T-helper 2 cell treated with Interferon-gamma antibody and Interleukin-4, amounts not matched to agents 5 μg/mL and 100 μg/mL, for 36 hours (primary cell): ENCODE results near the gene LNPEP.
"Not testable (repeated sequence)": the region's sequence is repeated elsewhere in the genome, so short reads cannot be mapped to it uniquely, and the experiment has no call there.

Experiments
- DNase-seq: peaks from one replicate; pipeline ENCODE4 v3.0.0; 2021; ENCODE audit warnings: low spot score
- H3K27ac Mint-ChIP-seq: one replicate; pipeline ENCODE4 v1.8.0; 2021; ENCODE audit warnings: mild to moderate bottlenecking, mixed read lengths
- H3K27me3 Mint-ChIP-seq: one replicate; pipeline ENCODE4 v1.8.0; 2021; ENCODE audit warnings: low read depth, mixed read lengths
- H3K36me3 Mint-ChIP-seq: one replicate; pipeline ENCODE4 v1.8.0; 2021; ENCODE audit warnings: low read depth, mixed read lengths
- H3K4me1 Mint-ChIP-seq: one replicate; pipeline ENCODE4 v1.8.0; 2021; ENCODE audit warnings: low read depth, mixed read lengths
- H3K4me3 Mint-ChIP-seq: one replicate; pipeline ENCODE4 v1.8.0; 2022; ENCODE audit warnings: mild to moderate bottlenecking, moderate library complexity, mixed read lengths
- H3K9me3 Mint-ChIP-seq: one replicate; pipeline ENCODE4 v1.8.0; 2021; ENCODE audit warnings: mixed read lengths

LNPEP gene

GRCh38 chr5:97077246-97077645, 141.4 kb downstream of the LNPEP start:
- H3K27me3 Mint-ChIP-seq: peaks cover 11% of the 10 kb centered on the region
- no peaks in the 10 kb centered on the region for H3K36me3 Mint-ChIP-seq
- H3K4me3 Mint-ChIP-seq: no peak overlapping the region
- no peaks in the 10 kb centered on the region for H3K9me3 Mint-ChIP-seq
- no peak for DNase-seq
- H3K4me1 Mint-ChIP-seq: peaks cover 15% of the 10 kb centered on the region
- no peak overlapping the region for H3K27ac Mint-ChIP-seq

GRCh38 chr5:97078958-97079743, 143.3 kb downstream of the LNPEP start:
- Mint-ChIP-seq H3K4me1 (peaks cover 16% of the 10 kb centered on the region), H3K27ac (no peak overlapping the region), H3K27me3 (peaks cover 16% of the 10 kb centered on the region), H3K9me3 (no peaks in the 10 kb centered on the region), H3K4me3 (no peak overlapping the region), H3K36me3 (no peaks in the 10 kb centered on the region)
- DNase-seq: no peak

- DNase-seq, H3K9me3 Mint-ChIP-seq, H3K36me3 Mint-ChIP-seq, H3K4me3 Mint-ChIP-seq, H3K27ac Mint-ChIP-seq: not testable (repeated sequence)
- H3K27me3 Mint-ChIP-seq: peaks cover 29% of the 10 kb centered on the region
- peaks cover 12% of the 10 kb centered on the region for H3K4me1 Mint-ChIP-seq
Measured at GRCh38 chr5:97084782-97085458, 149.0 kb downstream of the LNPEP start.

- Mint-ChIP-seq H3K36me3 (no peaks in the 10 kb centered on the region), H3K27me3 (peaks cover 33% of the 10 kb centered on the region), H3K9me3 (peaks cover 6% of the 10 kb centered on the region), H3K4me3 (no peak overlapping the region), H3K4me1 (peaks cover 12% of the 10 kb centered on the region), H3K27ac (no peak overlapping the region)
- DNase-seq: no peak
Measured at GRCh38 chr5:97085459-97086181, 149.7 kb downstream of the LNPEP start.
